Measurements from ENCODE around the gene MAP7D2.
A peak's percentile ranks its signal among the peaks of the same experiment; 100 is the strongest.

The MAP7D2 gene

DNA sequence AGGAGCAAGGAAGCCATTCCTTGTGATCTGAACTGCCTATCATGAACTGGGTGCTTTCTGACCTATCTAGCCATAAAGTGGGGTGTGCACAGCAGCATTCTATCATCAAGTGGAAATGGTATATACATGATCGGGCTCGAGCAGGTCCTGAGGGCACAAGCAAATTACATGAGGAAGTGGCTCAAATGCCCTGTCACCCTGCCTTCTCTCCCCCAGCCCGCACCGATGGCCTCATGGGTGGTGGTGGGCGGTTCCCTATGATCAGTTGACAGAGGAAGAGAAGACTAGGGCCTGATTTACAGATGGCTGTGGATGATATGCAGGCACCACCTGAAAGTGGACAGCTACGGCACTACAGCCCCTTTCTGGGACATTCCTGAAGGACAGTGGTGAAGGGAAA lies 79.5 kb downstream of the MAP7D2 start:
- peak; percentile 13 for DNase-seq

DNA sequence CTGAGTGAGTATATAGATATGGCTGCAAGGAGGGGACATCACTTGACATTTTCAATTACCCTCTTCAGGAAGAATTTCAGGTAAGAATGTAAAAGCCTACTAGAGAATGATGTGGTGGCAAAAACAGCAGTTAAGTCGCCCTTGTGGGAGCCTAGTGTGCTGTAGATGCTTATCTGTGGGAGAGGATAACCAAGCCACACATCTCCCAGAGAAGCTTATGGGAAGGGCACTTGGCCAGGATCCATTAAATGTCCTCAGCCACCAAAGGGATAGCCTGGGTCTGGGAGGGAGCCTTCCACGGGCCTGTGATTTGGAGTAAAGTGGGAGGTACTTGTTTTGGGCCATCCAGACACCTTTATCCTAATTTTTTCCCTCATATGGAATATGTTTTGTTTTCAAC lies 84.5 kb downstream of the MAP7D2 start:
- no peak for DNase-seq

DNA sequence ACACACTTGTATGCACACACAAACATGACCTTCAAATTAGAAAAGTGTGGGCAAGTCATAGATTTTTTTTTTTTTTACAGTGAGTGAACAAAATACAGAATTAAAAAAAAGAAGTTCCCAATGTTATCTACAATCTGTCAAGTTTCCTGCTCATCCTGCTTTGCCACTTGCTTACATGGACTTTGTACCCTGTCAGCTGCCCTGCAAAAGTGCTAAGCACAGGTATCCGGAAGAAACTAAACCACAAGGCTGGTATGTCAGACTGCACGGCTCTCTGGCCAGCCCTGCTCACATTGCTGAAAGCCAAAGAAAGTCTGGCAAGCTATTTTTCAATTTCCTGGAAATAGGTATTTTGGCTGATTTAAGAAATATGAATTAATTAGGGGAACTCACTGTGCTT lies 87.0 kb downstream of the MAP7D2 start:
- no peak for DNase-seq

DNA sequence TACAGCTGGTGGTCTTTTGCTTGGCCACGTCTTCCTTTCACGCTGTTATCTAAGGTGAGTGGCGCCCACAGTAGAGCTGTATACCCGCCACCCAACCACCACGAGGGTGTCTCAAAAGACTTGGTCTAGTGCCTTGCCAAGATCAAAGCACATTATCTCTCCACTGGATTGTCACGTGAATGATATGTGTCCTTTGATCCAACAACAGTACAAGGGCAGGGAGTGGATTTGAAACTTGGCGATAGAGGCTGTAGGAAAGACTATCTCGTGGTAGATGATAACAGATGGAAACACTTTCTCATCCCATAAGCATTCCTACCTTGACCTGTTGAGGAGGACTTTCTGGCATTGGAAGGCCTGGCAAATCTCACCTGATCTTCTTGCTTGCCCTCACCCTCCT lies 88.1 kb downstream of the MAP7D2 start:
- no peak for DNase-seq

DNA sequence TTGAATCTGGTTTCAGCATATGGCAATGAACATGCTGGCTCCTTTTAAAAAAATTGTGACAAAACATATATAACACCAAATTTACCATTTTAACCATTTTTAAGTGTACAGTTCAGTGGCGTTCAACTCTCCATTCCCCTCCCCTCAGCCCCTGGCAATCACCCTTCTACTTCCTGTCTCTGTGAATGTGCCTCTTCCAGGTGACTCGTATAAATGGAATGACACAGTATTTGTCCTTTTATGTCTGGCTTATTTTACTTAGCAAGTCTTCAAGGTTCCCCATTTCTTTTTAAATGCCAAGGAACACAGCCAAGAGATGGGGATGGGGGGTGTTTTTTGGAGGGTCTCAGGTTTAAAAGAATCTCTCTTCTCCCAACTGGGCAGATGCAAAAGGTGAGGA lies 90.4 kb downstream of the MAP7D2 start:
- no peak for DNase-seq

DNA sequence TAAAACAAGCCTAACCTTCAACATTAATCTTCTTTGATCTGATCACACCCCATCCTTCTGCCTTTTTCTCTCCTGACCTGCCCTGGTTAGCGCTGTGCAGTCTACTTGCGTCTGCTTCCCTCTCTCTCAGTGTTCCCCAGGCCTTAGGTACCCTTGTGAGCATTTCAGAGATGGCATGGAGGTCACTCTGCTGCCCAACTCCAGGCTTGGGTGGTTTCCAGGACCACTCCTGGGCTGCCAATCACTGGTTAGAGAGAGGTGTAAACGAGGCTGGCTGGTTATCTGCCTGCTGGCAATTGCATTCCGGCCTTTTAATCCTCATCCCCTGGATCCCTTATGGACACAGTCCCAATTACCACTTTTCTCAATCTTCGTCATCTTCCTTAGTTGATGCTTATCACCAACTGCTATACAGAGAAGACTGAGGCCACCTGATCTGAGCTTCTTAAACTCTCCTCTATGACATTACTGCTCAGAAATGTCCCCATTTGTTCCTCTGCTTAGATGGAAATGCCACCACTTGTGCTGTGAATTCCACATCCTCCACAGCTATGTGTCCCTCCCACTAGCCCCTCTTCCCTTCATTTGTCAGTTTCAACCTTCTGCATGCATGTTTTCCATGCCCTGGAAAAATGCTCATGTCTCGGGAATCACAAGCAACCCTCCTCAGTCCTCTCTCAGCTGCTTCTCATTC lies 96.9 kb downstream of the MAP7D2 start:
- no peak for DNase-seq

DNA sequence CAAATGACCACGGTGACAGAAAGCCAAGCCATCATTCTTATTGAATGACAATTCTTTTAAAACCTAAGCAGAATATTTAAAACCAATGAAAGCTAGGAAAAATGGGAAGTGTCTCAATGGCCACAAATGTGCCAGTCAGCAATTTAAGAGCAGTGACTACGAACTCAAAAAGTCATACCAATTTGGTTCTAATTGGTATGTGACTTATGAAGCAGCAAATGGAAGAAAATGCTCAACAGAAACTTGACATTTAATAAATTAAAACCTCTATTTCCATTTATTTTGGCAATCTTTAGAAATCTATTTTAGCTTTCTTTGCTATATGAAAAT lies 100.1 kb downstream of the MAP7D2 start:
- no peak for DNase-seq

DNA sequence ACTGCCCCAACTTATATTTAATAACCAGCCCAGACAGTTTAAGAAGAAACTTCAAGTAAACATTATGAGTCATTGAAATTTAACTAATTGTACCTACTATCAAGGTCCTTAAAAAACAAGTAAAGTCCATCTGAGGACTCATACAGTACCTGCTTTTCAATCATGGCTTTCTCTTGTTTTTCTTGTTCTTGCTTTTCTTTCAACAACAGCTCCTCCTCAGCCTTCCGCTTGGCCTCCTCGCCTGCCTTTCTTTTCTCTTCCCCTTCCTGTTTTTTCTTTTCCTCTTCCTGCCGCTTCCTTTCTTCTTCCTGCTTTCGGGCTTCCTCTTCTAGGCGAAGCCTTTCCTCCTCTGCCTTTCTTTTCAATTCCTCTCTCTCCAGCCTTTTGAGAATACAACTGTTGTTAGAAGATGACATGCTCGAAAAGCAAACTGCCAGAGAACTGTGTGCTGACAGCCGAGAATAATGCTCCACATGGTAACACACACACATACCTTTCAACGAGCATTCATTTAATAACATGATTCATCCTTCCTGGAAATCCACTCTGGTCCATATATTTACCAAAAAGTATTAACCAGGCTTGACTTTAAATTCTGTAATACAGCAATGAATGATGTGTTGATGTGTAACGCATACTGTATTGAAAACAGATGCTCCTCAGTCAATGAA lies 100.6 kb downstream of the MAP7D2 start:
- DNase-seq = no peak

DNA sequence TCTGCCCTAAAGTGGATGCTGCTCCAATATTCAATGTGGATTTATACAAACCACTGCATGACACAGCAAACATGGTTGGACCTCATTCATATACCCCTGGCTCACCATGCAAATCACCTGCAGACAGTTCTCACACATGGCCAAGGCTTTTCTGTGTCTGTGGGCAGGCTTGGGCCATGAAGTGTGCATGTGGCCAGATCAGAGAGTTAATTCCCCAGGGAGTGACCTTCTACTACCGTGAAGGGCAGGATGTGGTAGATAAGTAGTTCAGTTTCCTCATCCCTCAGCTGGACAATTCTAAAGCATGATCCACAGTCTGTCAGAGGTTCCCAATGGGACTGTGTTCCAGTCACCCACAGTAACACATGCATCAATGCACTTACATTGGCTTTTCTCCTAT lies 101.3 kb downstream of the MAP7D2 start:
- no peak for DNase-seq

DNA sequence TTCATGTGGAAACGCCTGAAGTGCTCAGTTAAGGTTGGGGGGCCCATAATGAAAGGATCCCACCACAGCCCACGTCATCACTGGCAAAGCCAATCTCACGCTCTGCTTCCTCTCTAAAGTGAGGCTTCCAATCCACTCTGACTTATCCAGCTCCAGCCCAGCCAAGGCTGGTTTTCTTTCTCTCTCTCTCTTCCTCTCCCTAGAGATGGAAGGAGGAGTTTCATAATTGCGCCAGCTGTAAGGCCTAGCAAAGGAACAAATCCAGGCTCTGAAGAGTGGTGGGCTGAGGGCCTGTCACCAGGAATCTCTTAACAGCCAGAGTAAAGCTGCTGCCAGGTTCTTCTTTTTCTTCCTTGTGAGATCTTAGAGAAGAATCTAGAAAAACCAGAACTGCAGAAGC lies 105.1 kb downstream of the MAP7D2 start:
- no peak for DNase-seq

DNA sequence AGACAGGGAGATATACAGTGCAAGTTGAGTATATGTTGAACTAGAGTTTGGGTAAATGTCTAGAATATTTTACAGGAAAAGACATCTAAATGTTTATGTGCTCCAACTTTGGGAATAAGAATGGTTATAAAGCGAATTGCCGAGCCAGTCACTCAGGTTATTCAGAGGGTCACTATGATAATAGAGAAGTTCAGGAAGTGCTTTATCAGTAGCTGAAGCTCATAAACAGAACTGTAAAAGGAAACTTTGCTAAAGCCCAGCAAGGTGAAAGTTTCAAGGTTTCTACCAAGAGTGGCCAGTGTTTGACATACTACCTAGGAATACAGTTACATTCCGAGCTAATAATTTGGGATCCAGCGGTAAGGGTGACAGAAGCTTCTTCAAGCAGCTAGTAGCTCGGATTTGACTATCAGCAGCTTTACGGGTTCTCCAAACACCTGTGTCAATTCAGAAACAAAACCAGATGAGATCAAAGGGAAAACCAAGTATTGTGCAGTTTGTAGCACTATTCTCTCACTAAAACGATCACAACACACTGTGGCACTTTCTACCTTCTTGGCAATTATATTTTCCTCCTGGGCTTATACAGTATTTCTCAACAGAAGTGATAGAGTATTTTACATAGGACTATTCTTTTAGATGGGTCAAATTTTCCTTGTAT lies 108.6 kb downstream of the MAP7D2 start:
- no peak for DNase-seq

DNA sequence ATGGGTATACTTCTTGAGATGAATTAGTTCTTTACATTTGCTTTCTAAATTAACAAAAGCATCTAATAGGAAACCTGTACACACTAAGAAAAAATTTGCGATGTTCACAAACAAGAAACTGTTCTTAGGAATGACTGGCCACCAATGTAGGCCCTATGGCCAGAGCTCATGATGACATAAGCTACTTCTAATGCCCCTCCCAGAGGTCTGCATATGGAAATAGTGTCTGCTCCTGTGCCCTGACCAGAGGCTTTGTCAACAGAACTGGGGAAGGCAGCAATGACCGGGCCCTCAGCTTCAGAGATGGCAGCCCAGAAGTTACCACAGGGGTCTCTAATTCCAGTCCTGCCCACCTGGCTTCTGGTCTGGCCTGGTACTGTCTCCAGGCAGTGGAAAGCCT lies 110.8 kb downstream of the MAP7D2 start:
- no peak for DNase-seq

DNA sequence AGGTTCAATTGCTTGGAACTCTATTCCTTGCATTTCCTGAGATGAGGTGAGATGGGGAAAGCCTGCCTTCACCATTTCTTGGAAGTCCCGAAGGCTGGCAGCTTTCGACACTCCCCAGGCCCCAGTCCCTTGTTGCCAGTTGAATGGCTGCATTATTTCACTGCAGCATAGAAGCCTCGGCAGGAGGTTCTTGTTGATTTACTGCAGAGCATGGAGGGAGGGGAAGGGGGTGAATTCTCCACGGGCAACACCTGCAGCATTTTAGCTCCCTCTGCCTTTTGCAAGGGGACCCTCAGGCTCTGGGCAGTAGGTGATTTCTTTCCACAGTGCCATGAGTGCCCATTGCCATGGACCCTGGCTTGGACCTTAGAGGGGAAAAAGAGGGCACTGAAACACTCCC lies 115.1 kb downstream of the MAP7D2 start:
- no peak for DNase-seq

DNA sequence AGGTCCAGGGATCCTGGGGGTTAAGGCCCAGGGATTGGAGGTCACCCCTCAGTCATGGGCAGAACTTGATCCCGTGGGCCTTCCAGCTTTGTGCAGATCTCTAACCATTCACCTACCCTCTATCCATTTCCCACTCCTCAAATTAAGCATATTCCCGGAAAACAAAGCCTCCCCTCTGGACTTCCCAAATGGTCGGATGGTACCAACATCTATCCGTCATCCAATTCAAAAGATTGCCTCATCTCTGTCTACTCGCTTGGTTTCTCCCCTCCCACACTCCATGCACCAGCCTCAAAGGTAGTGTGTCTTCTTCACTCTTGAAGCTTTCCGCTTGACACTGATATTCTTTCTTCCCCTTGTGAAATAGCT lies 125.4 kb downstream of the MAP7D2 start:
- DNase-seq = peak; percentile 1

DNA sequence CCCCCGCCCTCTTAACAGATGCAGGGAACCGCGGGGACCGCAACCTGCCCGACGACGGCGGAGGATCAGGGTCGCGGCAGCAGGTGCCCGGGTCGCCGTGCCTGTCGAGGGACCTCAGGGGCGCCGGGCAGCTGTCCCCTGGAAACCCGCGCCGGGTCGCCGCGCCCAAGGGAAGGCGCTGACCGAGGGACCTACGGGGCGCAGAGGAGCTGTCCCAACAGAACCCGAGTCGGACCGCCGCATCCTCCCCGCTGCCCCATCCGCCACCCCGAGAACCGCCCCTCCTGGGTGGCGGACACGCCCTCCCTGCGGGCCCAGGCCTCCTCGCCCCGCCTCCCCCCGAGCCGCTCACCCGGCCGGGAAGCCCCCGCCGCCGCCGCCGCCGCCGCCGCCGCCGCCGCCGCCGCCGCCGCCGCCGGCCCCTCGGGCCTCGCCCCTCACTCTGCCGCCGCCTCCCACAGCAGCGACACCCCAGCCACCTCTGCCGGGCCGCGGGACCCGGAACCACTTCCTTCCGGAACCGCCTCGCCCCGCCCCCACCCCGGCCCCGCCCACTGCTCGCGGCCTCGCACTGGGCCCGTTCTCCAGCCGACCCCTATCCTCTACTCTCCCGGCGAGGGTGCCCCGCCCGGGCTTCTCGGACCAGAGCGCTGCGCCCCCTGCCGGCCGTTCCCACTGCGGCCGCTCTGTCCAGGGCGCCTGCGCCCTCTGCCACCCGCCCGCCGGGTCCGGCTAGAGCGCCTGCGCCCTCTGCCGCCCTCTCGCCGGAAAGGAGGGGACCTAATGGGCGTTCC lies 126.0 kb downstream of the MAP7D2 start, which contains the start of gene BCLAF3:
Gene BCLAF3, minus strand, starts transcription at position 506 of the 794 bp plus-strand sequence. CDS start 20,797 bp downstream, outside the sequence.
- DNase-seq = peak; percentile 94

DNA sequence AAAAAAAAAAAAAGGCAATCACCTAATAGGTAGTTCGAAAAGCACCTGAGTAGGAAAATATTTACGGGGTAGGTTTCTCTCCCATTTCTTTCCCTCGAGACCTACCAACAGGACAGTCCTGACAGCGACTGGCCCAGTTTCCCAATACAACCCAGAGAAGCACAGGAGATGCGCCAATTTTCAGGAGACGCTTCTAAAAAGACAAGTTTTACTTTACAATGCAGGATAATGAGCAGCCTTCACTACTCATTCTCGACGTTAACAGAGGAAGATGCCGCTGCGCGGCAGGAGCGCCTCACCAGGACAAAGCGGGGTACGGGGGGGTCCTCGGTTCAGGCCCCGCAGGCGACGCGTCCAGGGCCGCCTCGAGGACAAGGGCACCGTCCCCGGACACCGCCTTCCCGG lies 126.6 kb downstream of the MAP7D2 start:
- peak; percentile 2 for DNase-seq

DNA sequence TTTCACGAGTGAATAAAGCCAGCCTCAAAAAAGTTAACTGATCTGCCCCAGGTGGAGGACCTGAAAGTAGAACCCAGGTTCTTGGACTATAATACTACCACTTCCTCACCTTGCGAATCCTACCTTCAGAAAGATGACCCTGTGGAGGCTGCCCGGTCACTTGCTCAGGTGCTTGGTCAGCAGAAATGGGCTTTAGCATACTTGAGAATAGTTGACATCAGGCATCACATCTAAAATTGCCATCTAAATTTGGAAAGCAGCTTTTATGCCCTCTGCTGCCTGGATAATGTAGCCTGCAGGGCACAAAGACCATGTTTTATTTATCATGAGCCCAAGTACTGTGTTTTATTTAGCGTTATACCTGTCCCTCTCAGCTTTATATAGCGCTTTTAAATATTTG lies 128.9 kb downstream of the MAP7D2 start:
- no peak for DNase-seq

DNA sequence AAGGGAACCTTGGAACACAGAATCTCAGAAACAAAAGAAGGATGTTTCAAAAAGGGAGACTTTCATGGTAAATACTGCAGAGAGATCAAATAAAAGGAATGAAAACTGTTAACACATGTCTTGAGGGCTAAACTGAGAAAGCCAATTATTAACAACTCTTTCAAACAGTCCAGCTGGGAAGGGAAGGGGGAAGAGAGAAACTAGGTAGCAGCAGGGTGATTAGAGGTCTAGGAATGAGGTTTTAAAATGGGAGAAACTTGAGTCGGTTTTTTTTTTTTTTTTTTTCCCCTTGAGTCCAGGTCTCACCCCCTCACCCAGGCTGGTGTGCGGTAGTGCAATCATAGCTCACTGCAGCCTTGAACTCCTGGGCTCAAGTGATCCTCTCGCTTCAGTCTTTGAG lies 130.2 kb downstream of the MAP7D2 start:
- DNase-seq = no peak

DNA sequence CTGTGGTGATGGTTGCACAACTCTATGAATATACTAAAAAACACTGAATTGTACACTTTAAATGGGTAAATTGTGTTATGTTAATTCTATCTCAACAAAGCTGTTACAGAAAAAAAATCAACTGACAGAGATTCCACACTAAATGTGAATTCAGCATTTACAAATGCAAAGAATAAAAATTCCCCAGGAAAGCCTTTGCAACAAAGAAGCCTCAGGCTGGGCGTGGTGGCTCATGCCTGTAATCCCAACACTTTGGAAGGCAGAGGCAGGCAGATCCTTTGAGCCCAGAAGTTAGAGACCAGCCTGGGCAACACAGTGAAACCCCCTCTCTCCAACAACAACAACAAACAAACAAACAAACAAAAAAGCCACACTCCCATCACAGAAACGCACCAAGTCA lies 134.8 kb downstream of the MAP7D2 start:
- DNase-seq = no peak

DNA sequence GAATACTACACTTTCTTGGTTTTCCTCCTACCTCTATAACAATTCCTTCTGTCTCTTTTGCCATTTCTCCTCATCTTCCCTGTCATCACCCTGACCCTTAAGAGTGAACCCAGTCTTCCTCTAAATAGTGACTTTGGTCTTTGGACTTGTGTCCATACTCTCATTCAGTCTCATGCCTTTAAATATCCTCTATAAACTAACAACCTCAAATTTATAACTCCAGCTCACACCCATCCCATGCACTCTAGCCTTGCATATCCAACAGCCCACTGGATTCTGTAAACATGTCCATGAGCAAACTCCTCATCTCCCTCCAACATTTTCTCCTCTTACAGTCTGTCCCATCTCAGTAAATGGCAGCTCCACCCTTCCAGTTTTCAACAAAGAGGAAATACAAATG lies 140.9 kb downstream of the MAP7D2 start:
- DNase-seq = no peak

DNA sequence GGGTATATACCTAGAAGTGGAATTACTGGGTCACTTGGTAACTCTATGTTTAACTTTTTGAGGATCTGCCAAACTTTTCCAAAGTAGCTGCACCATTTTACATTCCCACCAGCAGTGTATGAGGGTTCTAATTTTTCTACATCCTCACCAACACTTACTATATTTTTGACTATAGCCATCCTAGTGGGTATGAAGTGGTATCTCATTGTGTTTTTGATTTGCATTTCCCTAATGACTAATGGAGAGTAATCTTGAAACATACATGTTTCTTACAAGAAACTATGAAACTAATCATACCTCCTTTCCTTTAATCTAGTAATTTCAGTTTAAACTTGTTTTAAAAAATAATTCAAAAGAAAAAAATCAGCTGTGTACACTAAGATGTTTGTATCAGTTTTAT lies 143.7 kb downstream of the MAP7D2 start:
- no peak for DNase-seq

DNA sequence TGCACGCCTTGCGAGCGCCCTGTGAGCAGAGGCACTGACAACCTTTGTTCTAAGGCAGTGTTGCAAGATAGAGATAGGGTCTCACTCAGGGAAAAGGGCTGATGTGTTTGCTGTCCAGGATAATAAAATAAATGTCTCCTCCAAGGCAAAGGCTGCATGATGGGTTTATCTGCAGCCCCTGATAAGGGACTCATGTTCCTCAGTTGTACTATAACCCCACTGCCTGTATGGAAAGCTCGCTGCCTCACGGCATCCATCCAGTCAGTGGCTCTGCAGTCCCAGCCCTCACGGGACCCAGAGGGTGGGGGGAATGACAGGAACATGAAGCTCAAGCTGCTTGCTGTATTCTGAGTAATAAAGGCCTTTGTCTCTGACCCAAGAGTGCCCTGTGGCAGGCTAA lies 148.4 kb downstream of the MAP7D2 start:
- no peak for DNase-seq

DNA sequence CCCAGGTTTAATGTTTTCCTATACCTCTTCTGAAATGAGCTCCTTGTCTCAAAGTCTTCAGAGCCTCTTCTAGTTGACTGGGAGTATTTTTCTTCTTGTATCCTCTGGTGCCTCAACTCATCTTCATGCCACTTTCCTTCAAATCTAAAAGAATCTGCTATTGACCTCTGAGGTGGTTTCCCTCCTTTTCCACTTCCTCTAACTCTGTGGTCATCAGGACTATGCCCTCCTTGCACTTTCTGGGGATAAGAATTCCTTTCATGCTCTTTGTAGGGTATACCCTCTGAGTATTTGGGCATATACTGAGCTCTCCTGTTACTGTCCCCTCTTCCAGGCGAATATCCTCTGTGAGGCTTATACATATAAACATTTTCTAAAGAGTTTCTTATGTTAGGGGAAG lies 150.7 kb downstream of the MAP7D2 start:
- no peak for DNase-seq
